Mesenchymal stem cell (in vitro differentiated cells and primary cell): ENCODE results near the gene RAB43.

Experiments
- DNase-seq: peaks from one replicate; pipeline ENCODE4 v3.0.0-alpha.2; 2013
- H2AFZ ChIP-seq: one replicate; pipeline ENCODE4 v1.6.1; 2013; ENCODE audit warnings: low read depth, mild to moderate bottlenecking, control low read depth, inconsistent platforms, low read length, moderate library complexity
- H2AK5ac ChIP-seq: 2 replicates; pipeline ENCODE4 v1.6.1; 2013; ENCODE audit warnings: low read length, moderate library complexity, mild to moderate bottlenecking, inconsistent platforms; ENCODE audit not compliant: severe bottlenecking
- H2BK120ac ChIP-seq: one replicate; pipeline ENCODE4 v1.6.1; 2013; ENCODE audit warnings: low read depth, mild to moderate bottlenecking, inconsistent platforms, low read length, moderate library complexity
- H2BK12ac ChIP-seq, 2 experiments: one replicate each; pipeline ENCODE4 v1.6.1; 2013; ENCODE audit warnings: inconsistent platforms in 2 of 2, low read length in 2 of 2, mild to moderate bottlenecking in 2 of 2, moderate library complexity in 2 of 2, control low read depth in 1 of 2
- H2BK15ac ChIP-seq: one replicate; pipeline ENCODE4 v1.6.1; 2013; ENCODE audit warnings: mild to moderate bottlenecking, low read depth, inconsistent platforms; ENCODE audit not compliant: poor library complexity, severe bottlenecking
- H2BK5ac ChIP-seq: 2 replicates; pipeline ENCODE4 v1.6.1; 2013; ENCODE audit warnings: low read depth, mild to moderate bottlenecking, low read length, control low read depth, inconsistent platforms; ENCODE audit not compliant: poor library complexity, severe bottlenecking
- H3K14ac ChIP-seq, 2 experiments: one replicate each; pipeline ENCODE4 v1.6.1; 2013; ENCODE audit warnings: inconsistent platforms in 2 of 2, low read length in 2 of 2, control low read depth in 1 of 2, mild to moderate bottlenecking in 1 of 2, moderate library complexity in 1 of 2
- H3K18ac ChIP-seq, 2 experiments: one replicate each; pipeline ENCODE4 v1.6.1; 2013; ENCODE audit warnings: inconsistent platforms in 2 of 2, low read length in 2 of 2, control low read depth in 1 of 2, low read depth in 1 of 2, mild to moderate bottlenecking in 1 of 2
- H3K23ac ChIP-seq, 2 experiments: one replicate each; pipeline ENCODE4 v1.6.1; 2013; ENCODE audit warnings: inconsistent platforms in 2 of 2, low read length in 2 of 2, mild to moderate bottlenecking in 2 of 2, moderate library complexity in 2 of 2, control low read depth in 1 of 2
- H3K27ac ChIP-seq: 2 replicates; pipeline ENCODE4 v1.5.1; 2013; ENCODE audit warnings: mild to moderate bottlenecking, moderate library complexity, low read length, control low read depth, inconsistent platforms; ENCODE audit not compliant: poor library complexity, severe bottlenecking
- H3K27me3 ChIP-seq, 2 experiments: 2 replicates each; pipeline versions ENCODE4 v1.6.1 to v1.7.0; 2013; ENCODE audit warnings: low read length in 2 of 2, mild to moderate bottlenecking in 2 of 2, moderate library complexity in 2 of 2, control low read depth in 1 of 2, inconsistent platforms in 1 of 2; ENCODE audit not compliant: control insufficient read depth in 1 of 2, insufficient read depth in 1 of 2
- H3K36me3 ChIP-seq, 2 experiments: 2 replicates each; pipeline versions ENCODE4 v1.6.1 to v1.7.0; 2013; ENCODE audit warnings: low read length in 2 of 2, control low read depth in 1 of 2, inconsistent platforms in 1 of 2, low read depth in 1 of 2, mild to moderate bottlenecking in 1 of 2; ENCODE audit not compliant: insufficient read depth in 2 of 2, control insufficient read depth in 1 of 2
- H3K4ac ChIP-seq, 2 experiments: one replicate each; pipeline ENCODE4 v1.6.1; 2013; ENCODE audit warnings: inconsistent platforms in 2 of 2, low read length in 2 of 2, mild to moderate bottlenecking in 2 of 2, moderate library complexity in 2 of 2, control low read depth in 1 of 2, low read depth in 1 of 2
- H3K4me1 ChIP-seq: 2 replicates; pipeline ENCODE4 v1.6.1; 2013; ENCODE audit warnings: low read depth, low read length, control low read depth; ENCODE audit not compliant: control insufficient read depth, insufficient read depth
- H3K4me2 ChIP-seq: 2 replicates; pipeline ENCODE4 v1.6.1; 2013; ENCODE audit warnings: low read length, mild to moderate bottlenecking, inconsistent platforms; ENCODE audit not compliant: poor library complexity, severe bottlenecking
- H3K4me3 ChIP-seq, 2 experiments: 2 replicates each; pipeline versions ENCODE4 v1.5.1 to v1.7.0; 2013; ENCODE audit warnings: low read length in 2 of 2, mild to moderate bottlenecking in 2 of 2, control low read depth in 1 of 2, low read depth in 1 of 2; ENCODE audit not compliant: insufficient read depth in 1 of 2
- H3K79me1 ChIP-seq: replicated peaks from 2 replicates; pipeline ENCODE4 v1.6.1; 2013; ENCODE audit warnings: mild to moderate bottlenecking, control low read depth, low read length, inconsistent platforms; ENCODE audit not compliant: poor library complexity, severe bottlenecking
- H3K9ac ChIP-seq: 2 replicates; pipeline ENCODE4 v1.7.0; 2013; ENCODE audit warnings: mild to moderate bottlenecking, low read length, moderate library complexity
- H3K9me3 ChIP-seq: 2 replicates; pipeline ENCODE4 v1.7.0; 2013; ENCODE audit warnings: mild to moderate bottlenecking, low read length; ENCODE audit not compliant: control insufficient read depth
- H4K8ac ChIP-seq: one replicate; pipeline ENCODE4 v1.6.1; 2013; ENCODE audit warnings: inconsistent platforms, mild to moderate bottlenecking, low read length, moderate library complexity
- H4K91ac ChIP-seq: one replicate; pipeline ENCODE4 v1.6.1; 2013; ENCODE audit warnings: mild to moderate bottlenecking, low read length, inconsistent platforms
- WGBS: methylation state at CpG from one replicate; pipeline ENCODE4 v1.1.7; 2013; ENCODE audit warnings: mixed read lengths; 5-methylcytosine and 5-hydroxymethylcytosine counted together

RAB43 gene

GRCh38 chr3:129040579-129041300 is 80.9 kb downstream of the RAB43 start:
- H3K27ac ChIP-seq, result no peak overlapping the region
- H4K8ac ChIP-seq, result no peak overlapping the region
- H2AFZ ChIP-seq, result no peak overlapping the region
- H3K9me3 ChIP-seq, result peaks cover 9% of the 10 kb centered on the region
- WGBS, result 87% methylated on average over 15 of the region's 15 CpGs
- no peak overlapping the region for H3K9ac ChIP-seq
- H2BK5ac ChIP-seq, result no peak overlapping the region
- H3K4me3 ChIP-seq, result no peak overlapping the region
- peaks cover 4% of the 10 kb centered on the region for H3K4me1 ChIP-seq
- H2BK120ac ChIP-seq, result no peak overlapping the region
- no peaks in the 10 kb centered on the region for H3K36me3 ChIP-seq
- no peak overlapping the region for H2AK5ac ChIP-seq
- no peak for DNase-seq
- no peak overlapping the region for H3K23ac ChIP-seq
- H4K91ac ChIP-seq, result no peak overlapping the region
- no peaks in the 10 kb centered on the region for H3K79me1 ChIP-seq
- no peak overlapping the region for H3K4ac ChIP-seq
- H3K4me2 ChIP-seq, result no peak overlapping the region
- peaks cover 39 to 45% of the 10 kb centered on the region in 2 experiments for H3K27me3 ChIP-seq
- no peak overlapping the region for H3K14ac ChIP-seq
- H2BK15ac ChIP-seq, result no peak overlapping the region
- no peak overlapping the region for H2BK12ac ChIP-seq
- no peak overlapping the region for H3K18ac ChIP-seq

GRCh38 chr3:129040039-129040336 is 81.6 kb downstream of the RAB43 start:
- peaks cover 39 to 44% of the 10 kb centered on the region in 2 experiments for H3K27me3 ChIP-seq
- H2BK12ac ChIP-seq, result no peak overlapping the region
- H2AFZ ChIP-seq, result no peak overlapping the region
- H3K23ac ChIP-seq, result no peak overlapping the region
- no peak overlapping the region for H3K4ac ChIP-seq
- peaks cover 4% of the 10 kb centered on the region for H3K4me1 ChIP-seq
- H4K8ac ChIP-seq, result no peak overlapping the region
- no peak overlapping the region for H3K4me3 ChIP-seq
- H2BK15ac ChIP-seq, result no peak overlapping the region
- no peak overlapping the region for H3K14ac ChIP-seq
- no peak overlapping the region for H3K27ac ChIP-seq
- H3K18ac ChIP-seq, result no peak overlapping the region
- no peak for DNase-seq
- H2BK120ac ChIP-seq, result no peak overlapping the region
- no peak overlapping the region for H2AK5ac ChIP-seq
- H3K4me2 ChIP-seq, result no peak overlapping the region
- peaks cover 9% of the 10 kb centered on the region for H3K9me3 ChIP-seq
- WGBS, result 74% methylated on average over 3 of the region's 3 CpGs
- H3K9ac ChIP-seq, result no peak overlapping the region
- H4K91ac ChIP-seq, result no peak overlapping the region
- no peaks in the 10 kb centered on the region for H3K79me1 ChIP-seq
- H3K36me3 ChIP-seq, result no peaks in the 10 kb centered on the region
- H2BK5ac ChIP-seq, result no peak overlapping the region

GRCh38 chr3:129039271-129040038 is 82.1 kb downstream of the RAB43 start:
- H3K27me3 ChIP-seq, result peaks cover 39 to 44% of the 10 kb centered on the region in 2 experiments
- WGBS, result 85% methylated on average over 14 of the region's 14 CpGs
- no peak overlapping the region for H3K18ac ChIP-seq
- H3K4ac ChIP-seq, result no peak overlapping the region
- H3K23ac ChIP-seq, result no peak overlapping the region
- H2AFZ ChIP-seq, result no peak overlapping the region
- H3K14ac ChIP-seq, result peak overlapping the region in 1 of 2 experiments; percentile 8
- no peak overlapping the region for H2BK12ac ChIP-seq
- H3K36me3 ChIP-seq, result no peaks in the 10 kb centered on the region
- no peak overlapping the region for H3K4me3 ChIP-seq
- peak overlapping the region; percentile 8 for H4K91ac ChIP-seq
- no peak overlapping the region for H2BK5ac ChIP-seq
- peaks cover 5% of the 10 kb centered on the region for H3K9me3 ChIP-seq
- H2BK15ac ChIP-seq, result no peak overlapping the region
- H4K8ac ChIP-seq, result no peak overlapping the region
- H3K79me1 ChIP-seq, result no peaks in the 10 kb centered on the region
- H2AK5ac ChIP-seq, result no peak overlapping the region
- H3K27ac ChIP-seq, result no peak overlapping the region
- no peak overlapping the region for H3K4me2 ChIP-seq
- peaks cover 4% of the 10 kb centered on the region for H3K4me1 ChIP-seq
- DNase-seq, result no peak
- no peak overlapping the region for H2BK120ac ChIP-seq
- no peak overlapping the region for H3K9ac ChIP-seq

GRCh38 chr3:129038121-129038855 is 83.3 kb downstream of the RAB43 start:
- Histone ChIP-seq H3K4ac (no peak overlapping the region), H3K27ac (no peak overlapping the region), H3K4me1 (peaks cover 4% of the 10 kb centered on the region), H2BK12ac (no peak overlapping the region), H3K4me3 (no peak overlapping the region), H3K27me3 (peaks cover 39 to 49% of the 10 kb centered on the region in 2 experiments), H3K36me3 (no peaks in the 10 kb centered on the region), H2BK15ac (no peak overlapping the region), H2BK5ac (no peak overlapping the region), H3K79me1 (no peaks in the 10 kb centered on the region), H2BK120ac (no peak overlapping the region), H3K14ac (no peak overlapping the region), H2AFZ (no peak overlapping the region), H3K23ac (no peak overlapping the region), H2AK5ac (no peak overlapping the region), H3K9ac (no peak overlapping the region), H4K91ac (no peak overlapping the region), H3K18ac (peak overlapping the region in 1 of 2 experiments; percentile 46), H4K8ac (no peak overlapping the region), H3K9me3 (peaks cover 3% of the 10 kb centered on the region), H3K4me2 (no peak overlapping the region)
- no peak for DNase-seq
- 77% methylated on average over 10 of the region's 10 CpGs for WGBS
